Middle frontal gyrus (tissue), 1 donor: Measurements from ENCODE around the gene NCKAP1.
"Not testable (repeated sequence)": the region's sequence is repeated elsewhere in the genome, so short reads cannot be mapped to it uniquely, and the experiment has no call there.

Experiments used
- DNase-seq: peaks from one replicate; pipeline ENCODE4 v3.0.0-alpha.2; 2015; ENCODE audit warnings: low spot score; ENCODE audit errors: extremely low spot score

Gene NCKAP1

GRCh38 chr2:182911813-182912517, 126.3 kb downstream of the NCKAP1 start:
- no peak for DNase-seq

- DNase-seq = no peak
Measured at GRCh38 chr2:182910965-182911364, 127.3 kb downstream of the NCKAP1 start.

- no peak for DNase-seq
Measured at GRCh38 chr2:182907081-182907830, 131.0 kb downstream of the NCKAP1 start.

- DNase-seq = no peak
Measured at GRCh38 chr2:182906454-182906853, 131.8 kb downstream of the NCKAP1 start.

GRCh38 chr2:182904844-182905243, 133.4 kb downstream of the NCKAP1 start:
- no peak for DNase-seq

- no peak for DNase-seq
Measured at GRCh38 chr2:182903566-182903965, 134.7 kb downstream of the NCKAP1 start.

GRCh38 chr2:182901748-182902147, 136.5 kb downstream of the NCKAP1 start:
- DNase-seq = no peak

- no peak for DNase-seq
Measured at GRCh38 chr2:182898718-182899117, 139.5 kb downstream of the NCKAP1 start.

GRCh38 chr2:182897137-182897536, 141.1 kb downstream of the NCKAP1 start:
- no peak for DNase-seq

GRCh38 chr2:182895798-182896197, 142.5 kb downstream of the NCKAP1 start:
- no peak for DNase-seq

- no peak for DNase-seq
Measured at GRCh38 chr2:182895169-182895568, 143.1 kb downstream of the NCKAP1 start.

- DNase-seq = no peak
Measured at GRCh38 chr2:182894174-182894573, 144.1 kb downstream of the NCKAP1 start.

GRCh38 chr2:182893666-182894065, 144.6 kb downstream of the NCKAP1 start:
- no peak for DNase-seq

- not testable (repeated sequence) for DNase-seq
Measured at GRCh38 chr2:182893035-182893434, 145.2 kb downstream of the NCKAP1 start.

GRCh38 chr2:182891611-182892010, 146.6 kb downstream of the NCKAP1 start:
- no peak for DNase-seq

GRCh38 chr2:182890773-182891378, 147.4 kb downstream of the NCKAP1 start:
- DNase-seq = no peak

GRCh38 chr2:182890305-182890704, 148.0 kb downstream of the NCKAP1 start:
- DNase-seq = no peak

GRCh38 chr2:182887753-182888415, 150.4 kb downstream of the NCKAP1 start:
- DNase-seq = no peak

- DNase-seq = no peak
Measured at GRCh38 chr2:182887093-182887492, 151.2 kb downstream of the NCKAP1 start.

- no peak for DNase-seq
Measured at GRCh38 chr2:182885771-182886170, 152.5 kb downstream of the NCKAP1 start.

- DNase-seq = no peak
Measured at GRCh38 chr2:182883451-182883850, 154.8 kb downstream of the NCKAP1 start.

- DNase-seq = not testable (repeated sequence)
Measured at GRCh38 chr2:182880100-182880499, 158.2 kb downstream of the NCKAP1 start.
